Measurements from ENCODE around the gene LHFPL6.

Gene LHFPL6

DNA sequence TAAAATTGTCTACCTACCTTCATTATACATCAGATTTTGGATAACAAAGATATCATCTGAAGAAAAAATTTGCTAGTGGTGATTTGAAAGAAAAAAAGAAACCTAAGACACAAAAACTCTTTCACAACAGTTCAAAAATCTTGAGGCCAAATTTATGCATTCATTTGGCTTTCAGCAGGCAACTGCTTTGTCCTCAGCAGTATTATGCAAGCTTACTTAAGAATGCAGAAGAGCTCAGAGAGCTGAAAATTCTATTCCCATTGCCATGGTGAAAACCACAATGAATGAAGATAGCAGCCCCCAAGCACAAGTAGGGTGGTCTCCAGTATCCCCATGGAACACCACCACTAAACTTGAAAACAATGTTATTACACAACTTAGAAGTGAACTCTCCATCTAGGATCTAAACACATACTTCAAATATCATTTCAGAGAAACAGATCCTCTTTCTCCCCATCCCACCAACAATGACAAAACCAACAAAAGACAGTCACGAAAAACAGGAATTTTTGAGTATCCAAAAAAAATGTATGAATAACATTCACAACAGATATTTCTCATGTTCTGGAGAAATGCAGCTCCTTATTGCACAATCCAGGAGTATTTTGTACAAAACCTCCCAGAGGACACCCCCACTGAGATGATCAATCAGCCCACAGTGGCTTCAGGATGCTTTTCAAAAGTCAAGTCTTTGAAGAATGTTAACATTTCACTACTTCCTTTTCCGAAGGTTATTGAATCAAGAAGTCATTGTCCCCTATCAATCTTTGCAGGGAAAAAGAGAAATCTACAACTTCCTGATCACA, 192.7 kb downstream of the LHFPL6 start:
- DNase-seq, result no peak

DNA sequence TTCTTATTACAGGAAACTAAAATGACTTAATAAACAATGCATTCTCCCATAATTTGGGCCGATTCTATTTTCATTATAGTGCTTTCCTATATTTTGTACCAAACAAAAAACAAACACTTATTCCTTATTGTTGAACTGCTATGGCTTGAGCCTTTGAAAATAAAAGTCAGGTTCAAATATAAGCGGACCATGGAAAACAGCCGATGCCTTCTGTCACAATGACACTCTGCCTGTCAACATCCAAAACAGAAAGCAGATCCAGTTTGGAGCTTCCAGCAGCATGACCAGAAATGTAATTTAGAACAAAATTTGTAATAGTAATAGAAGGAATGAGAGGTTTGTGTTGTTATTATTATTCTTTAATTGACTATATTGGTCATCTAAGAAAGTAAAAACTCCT, 194.5 kb downstream of the LHFPL6 start:
- no peak for DNase-seq

DNA sequence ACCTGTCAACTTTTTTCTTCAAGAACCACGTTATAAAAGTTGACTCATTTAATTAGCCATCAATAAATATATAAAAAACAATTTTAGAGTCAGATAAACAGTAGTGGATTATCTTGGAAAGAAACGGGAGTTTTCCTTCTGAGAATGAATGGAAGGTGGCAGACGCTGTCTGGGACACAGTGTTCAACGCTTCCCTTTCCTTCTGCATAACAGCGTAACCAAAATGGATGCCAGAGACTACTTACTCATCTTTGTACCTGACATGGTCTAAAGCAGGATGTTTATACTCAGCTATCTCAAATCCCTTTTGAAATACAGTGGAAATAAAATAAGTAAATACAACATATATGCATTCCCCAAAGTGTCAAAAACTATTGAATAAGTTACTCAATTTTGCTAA, 195.2 kb downstream of the LHFPL6 start:
- DNase-seq, result no peak

DNA sequence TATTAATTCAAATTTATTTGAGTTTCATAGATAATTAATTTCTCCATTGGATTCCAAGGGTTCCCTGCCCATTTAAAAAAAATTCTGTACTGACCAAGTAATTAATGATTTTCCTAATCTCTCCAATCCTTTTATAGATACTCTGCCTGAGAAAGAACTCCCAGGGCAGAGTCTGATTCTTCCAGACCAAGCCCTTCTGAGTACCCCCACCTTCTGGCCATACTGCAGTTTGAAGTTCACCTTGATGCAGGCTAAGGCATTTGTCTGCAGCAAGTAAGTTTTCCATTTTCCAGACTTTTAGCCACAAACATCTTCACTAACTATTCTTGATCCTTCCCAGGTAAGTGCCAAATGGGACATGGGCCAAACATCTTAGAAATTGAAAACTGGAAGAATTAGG, 195.9 kb downstream of the LHFPL6 start:
- no peak for DNase-seq

DNA sequence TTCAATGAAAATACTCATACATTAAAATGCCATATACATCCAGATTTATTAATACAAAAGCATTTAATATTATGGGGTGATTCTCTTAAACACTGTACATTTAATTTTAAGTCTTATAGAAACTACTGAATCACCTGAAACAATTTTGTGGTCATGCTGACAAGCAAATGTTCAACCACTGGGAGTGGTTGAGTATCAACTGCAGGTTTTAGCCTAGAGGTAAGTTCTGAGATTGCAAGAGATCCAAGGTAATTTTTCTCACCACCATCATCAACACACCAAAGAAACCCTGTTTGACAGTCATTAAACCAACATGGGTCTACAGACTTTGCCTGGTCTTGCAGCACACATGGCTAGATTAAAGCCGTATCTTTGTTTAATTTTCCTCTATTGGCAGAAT, 196.3 kb downstream of the LHFPL6 start:
- DNase-seq, result no peak

DNA sequence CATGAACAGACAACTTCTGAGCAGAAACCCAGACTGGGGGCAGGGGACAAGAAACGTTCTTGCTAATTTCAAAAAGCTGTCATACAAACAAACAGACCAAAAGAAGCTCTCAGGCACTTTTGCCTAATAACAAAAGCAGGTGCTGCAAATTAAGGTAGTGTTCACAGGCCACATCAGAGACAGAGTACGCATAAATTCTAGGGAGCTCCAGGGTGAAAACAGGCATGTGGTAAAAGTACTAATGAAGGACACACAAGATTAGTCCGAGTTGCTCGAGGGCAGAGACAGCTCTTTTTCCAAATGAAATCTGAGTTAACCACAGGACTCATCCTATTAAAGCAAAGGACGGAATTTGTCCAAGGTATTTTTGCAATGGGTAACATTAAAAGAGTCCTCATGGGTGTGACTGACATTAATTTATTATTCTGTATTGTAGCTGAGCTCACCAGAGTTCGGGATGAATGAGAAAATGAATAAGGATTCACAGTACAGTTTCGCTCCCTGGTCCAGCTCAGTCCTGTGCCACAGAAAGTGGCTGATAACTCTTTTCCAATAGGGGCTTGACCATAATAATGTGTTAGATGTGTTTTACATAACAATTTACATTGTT, 197.3 kb downstream of the LHFPL6 start:
- no peak for DNase-seq

DNA sequence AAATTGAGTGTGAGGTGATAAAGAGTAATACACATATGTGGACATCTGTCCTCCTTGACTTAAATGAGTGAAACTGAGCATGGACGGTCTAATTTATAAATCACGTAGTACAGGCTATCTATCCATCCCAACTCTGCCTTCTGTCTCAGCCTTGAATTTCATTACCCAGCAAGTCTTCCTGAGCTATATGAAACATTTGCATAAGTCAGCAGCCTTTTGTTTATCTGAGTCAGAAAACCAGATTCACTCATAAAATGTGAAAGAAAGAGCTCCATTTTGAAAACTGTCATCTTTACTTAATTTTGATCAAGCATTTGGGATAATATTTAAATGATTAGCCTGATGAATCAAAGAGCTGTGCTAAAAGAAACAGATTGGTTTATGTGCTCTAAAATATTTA, 197.9 kb downstream of the LHFPL6 start:
- no peak for DNase-seq

DNA sequence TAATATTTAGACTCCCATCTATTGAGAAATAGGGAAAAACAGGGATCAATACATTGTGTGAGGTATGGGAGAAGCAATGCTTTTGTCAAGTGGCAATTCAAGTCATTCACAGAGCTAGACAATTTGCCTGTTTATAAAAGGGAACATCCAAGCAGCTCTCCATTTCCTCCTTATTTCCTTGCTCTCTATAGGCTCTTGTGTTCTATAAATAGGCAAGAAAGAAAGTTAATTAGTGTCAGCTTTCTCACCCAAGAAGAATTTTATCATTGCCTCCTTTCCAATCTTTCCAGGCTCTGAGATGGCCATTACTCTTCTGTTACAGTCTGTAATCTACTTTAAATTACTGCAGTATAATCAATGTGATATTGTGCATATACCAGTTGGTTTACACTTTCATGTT, 199.9 kb downstream of the LHFPL6 start:
- DNase-seq, result no peak

DNA sequence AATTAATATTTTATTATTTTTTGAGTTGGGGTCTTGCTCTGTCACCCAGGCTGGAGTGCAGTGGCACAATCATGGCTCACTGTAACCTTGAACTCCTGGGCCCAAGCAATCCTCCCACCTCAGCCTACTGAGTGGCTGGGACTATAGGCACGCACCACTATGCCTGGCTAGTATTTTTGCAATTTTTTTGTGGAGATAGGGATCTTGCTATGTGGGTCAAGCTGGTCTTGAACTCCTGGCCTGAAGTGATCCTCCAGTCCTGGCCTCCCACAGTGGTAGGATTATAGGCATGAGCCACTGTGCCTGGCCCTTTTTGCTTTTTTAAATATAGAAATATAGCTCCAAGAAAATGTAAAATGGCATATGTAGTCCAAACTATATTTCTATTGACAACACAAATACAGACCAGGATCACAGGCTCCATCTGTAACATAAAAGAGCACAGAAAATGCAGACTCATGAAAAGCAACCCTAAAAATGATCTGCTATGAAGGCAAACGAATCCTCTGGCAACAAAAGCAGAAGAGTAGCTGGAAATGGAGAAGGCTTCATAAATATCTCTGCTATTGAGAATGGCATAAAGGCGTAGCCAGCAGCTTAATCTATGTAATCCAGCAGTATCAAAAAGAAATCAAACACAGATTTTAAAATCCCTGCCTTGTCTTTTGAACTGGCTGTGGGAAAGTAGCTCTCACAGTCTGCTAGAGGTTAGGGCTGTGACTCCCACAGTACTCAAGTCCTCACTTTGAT, 200.6 kb downstream of the LHFPL6 start:
- no peak for DNase-seq

DNA sequence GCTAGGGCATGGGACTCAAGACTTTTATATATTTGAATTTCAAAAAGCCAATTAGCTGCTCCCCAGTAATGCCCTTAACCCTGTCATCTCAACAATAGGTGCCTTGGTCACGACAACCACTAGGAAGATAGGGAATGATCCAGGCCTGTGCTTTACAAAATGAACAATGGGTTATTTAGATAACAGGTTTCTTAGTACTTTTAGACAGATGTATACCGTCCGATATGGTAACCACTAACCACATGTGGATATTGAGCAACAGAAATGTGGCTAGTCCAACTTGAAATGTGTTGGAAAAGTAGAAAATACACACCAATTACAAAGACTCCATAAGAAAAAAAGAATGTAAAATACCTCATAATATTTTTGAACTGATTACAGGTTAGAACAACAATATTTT, 201.2 kb downstream of the LHFPL6 start:
- DNase-seq, result no peak

DNA sequence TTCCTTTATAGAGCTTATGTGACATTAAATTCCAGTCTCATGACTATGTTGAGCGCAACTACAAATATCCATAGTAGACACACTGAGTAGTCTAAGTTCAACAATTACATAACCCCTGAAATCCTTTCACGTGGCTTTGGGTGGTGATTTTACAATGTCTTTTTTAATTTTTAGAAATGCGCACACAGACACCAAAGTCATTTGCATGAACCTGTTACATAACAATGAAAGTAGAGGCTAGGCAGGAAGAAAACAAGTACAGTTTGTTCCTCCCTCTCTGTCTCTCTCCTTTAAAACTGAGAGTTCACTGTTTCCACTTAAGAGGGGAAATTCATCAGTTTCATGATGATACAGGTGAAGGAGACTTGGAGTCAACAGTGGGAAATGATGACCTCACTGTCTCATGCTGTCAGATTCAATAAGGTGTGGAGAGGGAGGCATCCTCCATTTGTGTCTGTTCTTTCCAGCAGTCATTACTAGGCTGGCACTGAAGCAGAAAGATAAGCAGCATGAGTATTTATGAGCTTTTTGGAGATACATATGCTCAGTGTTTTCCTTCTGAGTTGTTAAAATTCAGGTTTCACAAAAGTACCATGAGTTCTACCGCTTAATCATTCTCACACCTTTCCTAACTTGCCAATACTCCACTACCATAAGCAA, 201.8 kb downstream of the LHFPL6 start:
- DNase-seq, result no peak

DNA sequence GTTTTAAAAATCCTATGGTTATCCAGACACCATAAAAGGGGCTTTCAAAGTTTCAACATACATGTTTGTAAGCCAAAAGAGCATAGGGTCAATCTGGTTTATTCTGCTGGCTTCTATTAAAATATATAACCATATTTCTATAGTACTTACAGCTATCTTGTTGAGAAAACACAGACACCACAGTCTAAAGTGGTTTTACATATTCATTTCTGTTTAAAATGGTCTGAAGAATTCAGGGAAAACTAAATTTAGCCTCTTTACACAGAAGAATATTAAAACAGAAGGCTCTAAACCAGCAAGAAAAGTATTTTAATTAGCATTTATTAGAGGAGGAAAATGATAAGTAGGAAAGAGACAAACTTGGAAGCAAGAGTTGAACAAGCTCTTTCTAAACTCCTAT, 203.9 kb downstream of the LHFPL6 start:
- no peak for DNase-seq

DNA sequence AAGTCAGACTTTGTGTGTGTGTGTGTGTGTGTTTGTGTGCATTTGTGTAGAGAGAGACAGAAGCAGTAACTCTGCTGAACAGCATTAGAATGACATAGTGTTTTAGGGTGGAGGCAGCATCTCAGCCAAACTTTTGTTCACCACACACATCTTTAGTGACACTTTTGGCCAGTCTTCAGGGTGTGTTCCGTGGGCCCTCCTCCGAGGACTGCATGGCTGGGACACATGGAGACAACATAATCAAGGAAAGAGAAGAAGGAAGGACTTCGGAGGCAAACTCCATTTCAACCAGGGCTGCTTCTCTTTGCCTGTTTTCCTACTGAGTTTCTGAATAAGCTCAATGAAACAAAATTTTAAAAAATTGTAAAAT, 205.1 kb downstream of the LHFPL6 start:
- DNase-seq, result no peak

DNA sequence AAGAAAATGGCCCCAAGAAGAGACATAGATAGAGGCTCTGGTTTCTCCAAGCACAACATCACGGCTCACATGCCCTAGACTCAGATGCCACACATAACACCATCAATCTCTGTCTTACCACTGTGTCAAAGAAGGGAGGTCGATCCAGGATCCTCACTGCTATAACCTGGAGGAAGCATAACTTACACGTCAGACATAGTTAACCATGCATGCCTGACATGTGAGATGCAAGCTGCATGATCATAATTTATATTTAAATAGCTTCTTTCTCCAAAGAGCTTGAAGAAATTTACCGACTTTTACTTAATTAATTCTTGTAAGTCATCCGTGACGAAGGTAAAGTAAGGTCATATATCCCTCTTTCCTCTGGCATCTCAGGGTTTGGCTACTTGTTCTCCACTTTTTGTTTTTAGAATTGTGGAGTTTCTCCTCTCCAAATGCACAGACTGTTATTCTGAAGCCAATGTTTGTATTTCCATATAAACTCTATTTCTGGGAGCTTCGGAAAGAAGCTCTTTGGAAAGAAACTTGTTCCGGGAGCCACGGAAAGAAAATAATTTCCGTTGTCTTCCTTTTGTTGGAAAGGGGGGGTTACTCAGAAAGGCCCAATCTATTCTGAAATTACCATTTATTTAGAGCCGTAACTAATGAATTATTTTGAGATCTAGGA, 205.6 kb downstream of the LHFPL6 start:
- DNase-seq, result no peak

DNA sequence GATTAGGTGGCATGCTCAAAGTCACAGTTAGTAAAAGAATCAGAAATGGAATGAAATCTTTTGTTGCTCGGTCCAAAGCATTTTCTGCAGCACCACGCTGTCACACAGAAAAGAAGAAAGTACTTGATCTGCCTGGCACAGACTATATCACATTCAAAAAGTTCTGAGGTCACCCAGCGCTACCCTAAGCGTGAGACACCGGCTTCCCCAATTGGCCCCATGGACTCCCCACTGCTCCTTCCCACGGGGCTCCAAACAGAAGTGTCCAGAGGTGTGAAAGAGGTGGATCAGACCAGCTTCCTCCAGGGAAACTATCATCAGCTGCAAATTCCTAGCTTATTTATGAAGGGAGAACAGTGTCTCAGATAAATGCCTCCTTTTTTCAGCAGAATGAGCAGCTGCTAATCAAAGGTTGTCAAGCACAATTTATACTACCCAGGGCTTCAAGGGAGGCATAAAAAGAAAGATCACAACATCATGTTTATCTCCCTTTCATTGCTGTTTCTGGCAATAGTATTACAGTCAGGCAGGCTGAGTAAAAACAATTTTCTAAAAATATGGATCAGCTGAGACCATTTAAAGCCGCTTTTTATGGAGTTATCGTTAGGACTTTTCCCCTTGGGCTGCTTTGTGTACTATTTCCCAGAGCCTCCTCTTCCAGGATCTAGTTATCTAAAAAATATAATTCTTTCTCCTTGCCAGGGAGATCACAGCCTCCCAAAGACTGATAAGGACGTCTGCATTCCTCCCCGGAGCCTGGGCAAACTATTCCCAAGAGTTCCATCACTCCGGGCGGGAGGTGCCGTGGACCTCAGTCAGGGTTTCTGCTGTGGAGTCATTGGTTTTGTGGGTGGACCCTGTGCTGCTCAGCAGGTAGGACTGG, 208.0 kb downstream of the LHFPL6 start:
- DNase-seq, result no peak

DNA sequence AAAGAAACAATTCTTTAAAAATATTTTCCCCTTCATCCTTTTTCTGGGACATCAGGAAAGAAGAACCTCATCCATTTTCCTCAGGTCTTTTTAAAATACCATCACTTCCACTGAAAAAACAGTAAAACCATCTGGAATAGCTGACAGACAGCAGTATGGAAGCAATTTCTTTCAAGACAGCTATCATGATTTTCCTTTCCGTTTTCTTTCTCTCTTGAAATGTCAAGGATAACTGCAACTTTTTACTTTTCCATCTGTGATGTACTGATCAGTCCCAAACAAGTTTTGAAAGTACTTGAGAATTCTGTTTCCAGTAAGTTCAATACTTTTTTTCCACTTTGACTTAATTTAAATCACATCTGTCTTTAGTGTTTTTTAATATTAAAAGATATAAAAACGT, 211.2 kb downstream of the LHFPL6 start:
- DNase-seq, result no peak

DNA sequence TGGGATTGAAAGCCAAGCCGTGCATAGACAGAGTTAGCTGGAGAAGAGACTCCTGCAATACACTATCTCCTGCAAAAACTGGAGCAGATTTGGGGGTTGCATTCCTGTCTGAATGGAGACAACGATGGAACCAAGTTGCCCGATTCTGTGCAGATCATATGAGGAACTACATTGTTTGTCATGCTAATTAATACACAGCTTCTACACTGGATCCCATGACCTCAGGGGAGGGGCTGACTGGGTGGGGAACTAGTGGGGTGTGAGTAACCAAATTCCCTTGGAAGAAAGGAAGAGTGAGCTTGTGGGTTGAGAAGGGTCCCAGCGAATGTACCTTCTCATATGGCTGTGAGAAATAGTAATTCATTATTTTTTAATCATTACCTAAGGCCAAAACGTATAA, 214.0 kb downstream of the LHFPL6 start:
- DNase-seq, result no peak

DNA sequence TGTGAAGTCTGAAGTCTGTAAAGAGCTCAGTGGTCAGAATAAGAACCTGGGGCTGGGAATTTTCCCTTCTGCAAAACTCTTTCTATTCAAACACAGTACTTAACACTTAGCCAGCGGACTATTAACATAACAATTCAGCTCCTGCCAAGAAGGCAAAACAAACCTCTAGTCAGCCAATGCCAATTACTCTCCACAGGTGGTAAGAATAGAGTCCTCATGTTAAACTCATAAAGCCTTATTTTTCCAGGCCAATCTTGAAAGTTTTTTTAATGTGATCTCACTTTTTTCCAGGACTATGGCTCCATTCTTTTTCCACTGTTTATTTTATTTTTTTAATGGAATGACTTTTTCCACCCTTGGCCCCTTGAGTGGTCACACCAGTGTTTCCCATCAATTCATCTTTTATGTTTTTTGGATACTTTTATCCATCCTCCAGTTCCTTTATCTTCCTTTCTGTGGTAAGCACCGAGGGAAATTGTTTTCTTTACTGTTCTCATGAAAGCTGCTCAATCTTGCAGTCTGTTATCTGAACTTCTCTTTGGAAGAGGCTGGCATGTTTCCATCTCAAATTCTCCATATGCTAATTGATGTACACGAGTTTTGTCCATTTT, 217.3 kb downstream of the LHFPL6 start:
- no peak for DNase-seq

DNA sequence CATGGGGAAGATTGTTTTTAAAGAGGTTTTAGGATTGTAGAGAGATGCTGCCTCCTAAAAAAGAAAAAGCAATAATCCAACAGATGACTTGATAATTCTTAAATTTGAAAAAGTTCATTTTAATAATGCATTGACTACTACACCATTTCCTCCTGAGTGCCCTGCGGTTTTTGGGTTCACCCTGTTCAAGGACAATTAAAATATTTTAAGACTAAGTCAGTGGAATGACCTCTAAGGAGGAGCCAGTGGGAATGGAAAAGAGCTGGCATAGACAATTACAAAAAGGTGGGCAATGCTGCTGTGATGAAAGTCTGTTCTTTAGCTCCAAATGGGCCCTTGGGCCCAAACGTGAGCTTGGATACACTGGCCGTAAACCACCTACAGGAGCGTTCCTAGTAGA, 217.8 kb downstream of the LHFPL6 start:
- no peak for DNase-seq

DNA sequence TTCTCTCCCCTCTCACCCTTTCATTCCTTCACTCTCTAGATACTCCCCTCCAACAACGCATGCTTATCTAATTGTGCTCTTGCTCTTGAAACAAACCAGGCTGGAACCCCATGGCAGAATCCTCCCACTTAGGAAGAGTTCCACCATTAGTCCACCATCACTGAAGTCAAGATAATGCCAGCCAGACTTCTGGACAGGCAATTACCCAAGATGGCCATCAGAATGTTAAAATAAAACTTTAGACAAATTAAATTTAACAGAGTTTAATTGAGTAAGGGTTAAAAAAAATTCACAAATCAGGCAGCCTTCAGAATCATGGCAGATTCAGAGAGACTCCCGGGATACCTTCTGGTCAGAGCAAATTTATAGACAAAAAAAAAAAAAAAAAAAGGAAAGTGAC, 221.5 kb downstream of the LHFPL6 start:
- DNase-seq, result no peak

Measured in GDM1 (cell line).